GM11168 (cell line): ENCODE data around the gene ZCCHC24.
"Not testable (repeated sequence)": the region's sequence is repeated elsewhere in the genome, so short reads cannot be mapped to it uniquely, and the experiment has no call there.

Experiments
- in situ Hi-C: fragments of 300-500 bp; cut with MboI; formaldehyde crosslinking; loops from one replicate; pipeline ENCODE4 v1.12.0; 2022; ENCODE audit warnings: low sequenced_read_pairs; ENCODE audit not compliant: unreplicated experiment

The ZCCHC24 gene

GRCh38 chr10:79447911-79448731 is 2.7 kb upstream of the ZCCHC24 start:
- in situ Hi-C loops: no loop called here

GRCh38 chr10:79447249-79447648 is 1.8 kb upstream of the ZCCHC24 start:
- in situ Hi-C loops: not testable (repeated sequence)

- in situ Hi-C loops: no loop called here
These were observed 1.3 kb upstream of the ZCCHC24 start for GRCh38 chr10:79446758-79447084.

GRCh38 chr10:79445977-79446757 is 743 bp upstream of the ZCCHC24 start:
- in situ Hi-C loops: no loop called here

- in situ Hi-C loops: no loop called here
These were observed 965 bp downstream of the ZCCHC24 start for GRCh38 chr10:79444199-79445119.

- in situ Hi-C loops: no loop called here
These were observed 1.9 kb downstream of the ZCCHC24 start for GRCh38 chr10:79443338-79444198.

GRCh38 chr10:79442171-79443040 is 3.0 kb downstream of the ZCCHC24 start:
- in situ Hi-C loops: no loop called here

GRCh38 chr10:79441433-79441832 is 4.0 kb downstream of the ZCCHC24 start:
- in situ Hi-C loops: no loop called here

- in situ Hi-C loops: no loop called here
These were observed 5.1 kb downstream of the ZCCHC24 start for GRCh38 chr10:79440281-79440680.

- in situ Hi-C loops: no loop called here
These were observed 6.7 kb downstream of the ZCCHC24 start for GRCh38 chr10:79438699-79439085.

GRCh38 chr10:79438021-79438698 is 7.3 kb downstream of the ZCCHC24 start:
- in situ Hi-C loops: no loop called here

GRCh38 chr10:79437111-79437814 is 8.2 kb downstream of the ZCCHC24 start:
- in situ Hi-C loops: no loop called here

- in situ Hi-C loops: no loop called here
These were observed 8.6 kb downstream of the ZCCHC24 start for GRCh38 chr10:79436850-79437103.

- in situ Hi-C loops: no loop called here
These were observed 9.2 kb downstream of the ZCCHC24 start for GRCh38 chr10:79436066-79436849.

GRCh38 chr10:79435271-79436065 is 10.0 kb downstream of the ZCCHC24 start:
- in situ Hi-C loops: no loop called here

GRCh38 chr10:79434821-79435251 is 10.6 kb downstream of the ZCCHC24 start:
- in situ Hi-C loops: no loop called here
